NCI-H1105 (cell line): Measurements from ENCODE around the gene MAP4K3.
A peak's percentile ranks its signal among the peaks of the same experiment; 100 is the strongest.
"Not testable (repeated sequence)": the region's sequence is repeated elsewhere in the genome, so short reads cannot be mapped to it uniquely, and the experiment has no call there.

Experiments
- DNase-seq: peaks from one replicate; lab custom pipeline; 2025; lab: John Stamatoyannopoulos, UW

MAP4K3 gene

GRCh38 chr2:39408351-39409136, 28.5 kb downstream of the MAP4K3 start:
- DNase-seq, result no peak

- no peak for DNase-seq
These were observed 29.4 kb downstream of the MAP4K3 start for GRCh38 chr2:39407516-39408296.

DNA sequence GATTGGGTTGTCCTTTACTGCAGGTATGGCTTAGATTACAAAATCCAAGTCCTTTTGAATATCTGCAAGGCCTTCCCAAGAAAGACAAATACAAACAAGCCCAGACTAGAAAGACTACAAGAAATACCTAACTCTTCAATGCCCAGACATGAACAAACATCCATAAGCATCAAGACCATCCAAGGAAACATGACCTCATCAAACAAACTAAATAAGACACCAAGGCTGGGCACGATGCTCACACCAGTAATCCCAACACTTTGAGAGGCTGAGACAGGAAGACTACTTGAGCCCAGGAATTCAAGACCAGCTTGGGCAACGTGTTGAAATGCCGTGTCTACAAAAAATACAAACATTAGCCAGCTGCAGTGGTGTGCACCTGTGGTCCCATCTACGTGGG, 31.7 kb downstream of the MAP4K3 start:
- no peak for DNase-seq

- no peak for DNase-seq
These were observed 33.8 kb downstream of the MAP4K3 start for GRCh38 chr2:39403311-39403710.

DNA sequence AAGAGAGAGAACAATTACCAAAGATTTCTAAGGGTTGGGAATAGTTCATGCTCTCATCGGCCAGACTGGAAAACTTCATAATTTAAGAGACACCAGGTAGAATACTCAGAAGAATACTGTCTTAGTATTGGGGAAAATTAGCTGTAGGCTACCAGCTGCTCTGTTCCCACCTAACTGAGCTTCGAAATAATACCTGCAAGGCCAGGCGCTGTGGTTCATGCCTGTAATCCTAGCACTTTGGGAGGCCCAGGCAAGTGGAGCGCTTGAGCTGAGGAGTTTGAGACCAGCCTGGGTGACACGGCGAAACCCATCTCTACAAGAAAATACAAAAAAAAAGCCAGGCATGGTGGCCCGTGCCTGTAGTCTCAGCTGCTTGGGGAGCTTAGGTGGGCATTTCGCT, 35.8 kb downstream of the MAP4K3 start:
- no peak for DNase-seq

GRCh38 chr2:39399570-39399969, 37.5 kb downstream of the MAP4K3 start:
- no peak for DNase-seq

DNA sequence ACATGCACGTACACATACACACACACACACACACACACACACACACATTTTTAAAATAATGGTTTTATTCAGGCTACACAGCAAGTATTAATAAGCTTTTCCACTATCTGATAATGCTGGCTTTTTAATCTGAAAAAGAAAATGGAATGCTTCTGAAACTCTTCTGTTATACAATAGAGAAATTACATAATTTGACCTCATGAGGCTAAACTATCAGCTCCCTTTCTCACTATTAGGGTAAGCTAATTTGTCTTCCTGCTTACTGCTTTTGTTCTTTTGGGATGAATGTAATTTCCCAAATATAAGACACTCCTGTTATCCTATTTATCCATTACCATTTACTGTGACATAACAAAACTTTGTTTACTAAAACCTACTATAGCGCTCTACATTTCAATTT, 41.8 kb downstream of the MAP4K3 start:
- DNase-seq, result no peak

DNA sequence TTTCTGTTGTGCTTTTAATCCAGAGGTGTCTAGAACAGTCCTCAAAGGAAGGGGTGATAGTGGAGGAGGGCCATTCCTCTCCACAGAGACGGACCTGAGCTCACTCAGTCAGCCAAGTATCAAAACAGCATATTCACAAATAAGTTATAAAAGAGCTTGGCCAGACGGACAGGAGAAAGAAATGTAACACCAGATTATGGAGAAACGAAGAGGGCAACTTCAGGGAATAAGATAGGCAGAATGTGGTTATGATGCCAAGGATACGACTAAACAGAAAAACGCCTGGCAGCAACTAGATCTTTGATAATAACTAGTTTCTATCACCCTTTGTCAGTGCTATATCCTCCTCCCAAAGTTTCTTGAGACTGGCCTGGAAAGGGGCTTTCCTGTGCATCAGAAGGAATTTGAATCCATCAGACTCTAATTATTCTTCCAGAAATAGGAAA, 42.5 kb downstream of the MAP4K3 start:
- DNase-seq, result no peak

DNA sequence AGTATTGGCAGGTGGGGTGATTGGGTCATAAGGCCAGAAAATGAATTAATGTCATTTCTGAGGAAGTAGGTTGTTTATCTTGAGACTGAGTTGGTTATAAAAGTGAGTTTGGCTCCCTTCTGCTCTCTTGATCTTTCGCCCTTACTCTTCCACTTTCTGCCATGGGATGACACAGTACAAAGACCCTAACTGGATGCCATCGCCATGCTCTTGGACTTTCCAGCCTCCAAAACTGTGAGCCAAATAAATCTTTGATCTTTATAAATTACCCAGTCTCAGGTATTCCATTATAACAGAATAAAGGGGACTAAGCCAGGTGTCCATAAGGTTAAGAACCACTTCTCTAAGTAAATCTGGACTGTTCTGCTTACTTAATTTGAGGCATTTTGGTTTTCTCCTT, 44.4 kb downstream of the MAP4K3 start:
- DNase-seq, result no peak

- no peak for DNase-seq
These were observed 46.9 kb downstream of the MAP4K3 start for GRCh38 chr2:39390216-39390615.

GRCh38 chr2:39386064-39386463, 51.0 kb downstream of the MAP4K3 start:
- DNase-seq, result no peak

DNA sequence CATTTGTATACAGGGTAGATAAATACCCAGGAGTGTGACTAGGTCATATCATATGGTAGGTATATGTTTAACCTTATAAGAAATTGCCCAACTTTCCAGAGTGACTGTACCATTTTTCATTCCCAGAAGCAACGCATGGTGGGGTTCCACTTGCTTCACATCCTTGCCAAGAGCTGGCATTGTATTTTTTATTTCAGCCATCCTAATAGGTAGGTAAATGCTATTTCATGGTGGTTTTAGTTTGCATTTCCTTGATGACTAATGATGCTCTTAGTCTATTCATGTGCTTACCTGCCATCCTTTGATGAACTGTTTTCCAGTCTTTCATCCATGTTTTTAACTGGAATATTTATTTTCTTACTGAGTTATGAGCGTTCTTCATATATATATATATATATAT, 51.9 kb downstream of the MAP4K3 start:
- DNase-seq, result no peak

DNA sequence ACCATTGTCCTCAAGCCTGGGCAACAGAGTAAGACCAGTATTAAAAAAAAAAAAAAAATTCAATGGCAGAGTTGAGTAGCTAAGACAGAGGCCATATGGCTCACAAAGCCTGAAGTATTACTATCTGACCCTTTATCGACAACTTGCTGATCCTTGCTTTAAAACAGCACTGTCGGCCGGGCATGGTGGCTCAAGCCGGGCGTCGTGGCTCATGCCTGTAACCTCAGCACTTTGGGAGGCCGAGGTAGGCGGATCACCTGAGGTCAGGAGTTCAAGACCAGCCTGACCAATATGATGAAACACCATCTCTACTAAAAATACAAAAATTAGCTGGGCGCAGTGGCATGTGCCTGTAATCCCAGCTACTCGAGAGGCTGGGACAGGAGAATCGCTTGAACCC, 53.0 kb downstream of the MAP4K3 start:
- DNase-seq, result not testable (repeated sequence)

- no peak for DNase-seq
These were observed 53.9 kb downstream of the MAP4K3 start for GRCh38 chr2:39383146-39383545.

DNA sequence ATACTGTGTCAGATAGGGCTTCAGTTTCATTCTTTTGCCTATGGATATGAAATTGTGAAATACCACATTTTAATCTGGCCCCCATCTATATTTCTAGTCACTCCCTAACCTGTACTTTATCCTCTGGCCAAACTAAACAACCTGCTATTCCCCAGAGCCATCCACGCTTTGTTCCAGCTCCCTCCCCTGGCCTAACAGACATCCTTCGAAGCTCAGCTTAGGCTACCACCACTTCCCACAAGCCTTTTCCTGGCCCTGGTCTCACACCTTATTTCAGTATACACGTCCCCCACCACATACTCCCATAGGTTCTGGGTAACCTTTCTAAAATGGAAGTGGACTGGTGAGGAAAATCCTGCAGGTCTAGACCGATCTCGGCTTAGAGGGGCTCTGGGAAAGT, 55.4 kb downstream of the MAP4K3 start:
- DNase-seq, result no peak

GRCh38 chr2:39380525-39381150, 56.4 kb downstream of the MAP4K3 start:
- DNase-seq, result no peak

DNA sequence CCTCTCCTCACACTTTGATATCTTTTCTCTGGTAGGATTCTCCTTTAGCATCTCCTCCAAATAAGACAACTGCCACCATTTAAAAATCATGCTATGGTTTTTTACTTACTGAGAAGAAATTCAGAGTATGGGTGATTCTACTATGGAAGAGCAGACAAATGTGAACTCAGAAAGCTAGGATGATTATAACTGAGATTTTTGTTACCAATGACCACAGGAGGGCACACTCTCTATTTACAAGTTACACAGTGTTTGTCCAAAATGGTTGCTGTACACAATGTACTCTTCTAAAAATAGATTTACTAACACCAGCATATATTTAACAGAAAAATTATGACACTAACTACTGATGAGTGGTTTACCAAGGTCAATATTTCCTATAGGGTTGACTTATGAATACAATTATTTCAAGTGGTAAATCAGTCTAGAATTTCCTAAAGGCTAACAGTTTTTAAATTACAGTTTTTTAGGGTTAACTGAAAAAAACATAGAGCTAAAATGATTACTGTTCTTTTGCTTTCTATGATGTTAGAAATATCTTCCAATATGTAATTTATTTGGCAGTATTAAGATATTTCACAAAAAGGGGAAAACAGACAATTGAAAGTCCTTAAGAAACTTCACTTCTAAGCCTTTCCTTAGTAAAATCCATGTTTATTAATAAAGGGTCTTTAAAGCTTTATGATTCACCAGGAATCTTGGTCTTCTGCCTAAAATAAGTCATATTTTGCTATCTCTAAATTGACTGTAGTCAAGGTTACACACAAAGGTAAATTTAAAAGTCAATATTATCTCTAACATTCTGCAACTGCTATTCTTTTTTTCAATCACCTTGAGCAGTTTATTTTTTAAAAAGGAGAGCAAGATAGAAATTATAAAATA, 57.2 kb downstream of the MAP4K3 start:
- peak; percentile 2 for DNase-seq

DNA sequence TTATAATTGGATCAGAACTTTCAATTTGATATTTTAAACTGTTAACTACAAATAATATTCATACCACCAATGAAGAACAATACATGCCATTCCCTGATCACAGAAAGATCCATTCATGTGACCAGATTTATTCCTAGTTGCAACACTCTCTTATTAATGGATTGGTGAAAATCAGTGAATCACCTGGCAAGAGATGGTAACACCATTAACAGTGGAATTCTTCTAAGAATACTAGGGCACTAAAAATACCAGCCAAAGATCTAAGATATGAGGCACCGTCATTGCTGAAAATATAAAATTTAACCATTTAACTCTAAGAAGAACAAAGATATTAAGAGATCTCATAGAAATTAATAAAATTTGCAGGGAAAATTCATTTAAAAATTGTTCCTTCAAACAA, 58.1 kb downstream of the MAP4K3 start:
- DNase-seq, result no peak

DNA sequence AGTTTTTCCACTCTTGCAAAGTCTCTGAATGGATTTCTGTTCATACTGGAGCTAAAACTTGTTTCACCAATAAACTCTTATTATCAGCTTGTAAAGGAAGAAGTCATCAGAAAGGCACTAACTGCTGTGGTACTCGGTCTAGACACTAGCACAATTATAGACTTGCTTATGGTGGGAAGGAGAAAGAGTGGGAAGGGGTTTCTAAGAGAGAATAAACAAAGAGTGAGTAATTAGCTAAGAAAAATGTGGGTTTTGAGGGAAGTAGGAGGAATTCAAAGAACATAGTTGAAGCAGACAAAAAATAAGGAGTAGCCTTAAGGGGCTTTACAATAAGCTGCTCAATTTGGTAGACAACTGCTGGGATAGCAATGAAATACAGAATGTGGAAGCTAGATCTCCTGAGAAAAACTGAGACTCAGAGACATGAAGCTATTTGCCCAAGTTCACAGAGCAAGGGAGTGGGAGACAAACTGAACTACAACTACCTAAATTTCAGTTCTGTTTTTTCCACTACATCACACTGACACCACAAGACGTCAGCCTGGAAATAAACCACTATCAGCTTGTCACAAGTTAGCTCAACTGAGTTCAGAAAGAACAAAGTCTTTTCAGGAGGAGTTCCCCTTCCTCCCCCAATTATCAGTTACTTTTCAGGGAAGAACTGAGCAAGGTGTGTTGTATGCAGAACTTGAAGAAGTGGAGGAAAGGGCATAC, 59.7 kb downstream of the MAP4K3 start:
- no peak for DNase-seq

DNA sequence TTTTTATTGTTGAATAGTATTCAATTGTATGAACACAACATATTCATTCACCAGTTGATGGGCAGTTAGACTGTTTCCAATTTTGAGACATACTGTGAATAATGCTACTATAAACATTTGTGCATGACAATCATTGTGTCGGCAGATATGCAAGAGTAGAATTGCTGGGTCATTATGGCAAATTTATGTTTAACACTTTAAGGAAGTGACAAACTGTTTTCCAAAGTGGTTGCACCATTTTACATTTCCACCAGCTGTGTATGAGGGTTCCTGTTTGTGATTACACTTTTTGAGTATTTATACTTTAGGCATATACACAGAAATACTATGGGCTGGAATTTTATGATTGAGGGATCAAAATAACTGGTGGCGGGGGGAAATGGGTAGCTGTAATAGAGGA, 61.2 kb downstream of the MAP4K3 start:
- DNase-seq, result no peak

DNA sequence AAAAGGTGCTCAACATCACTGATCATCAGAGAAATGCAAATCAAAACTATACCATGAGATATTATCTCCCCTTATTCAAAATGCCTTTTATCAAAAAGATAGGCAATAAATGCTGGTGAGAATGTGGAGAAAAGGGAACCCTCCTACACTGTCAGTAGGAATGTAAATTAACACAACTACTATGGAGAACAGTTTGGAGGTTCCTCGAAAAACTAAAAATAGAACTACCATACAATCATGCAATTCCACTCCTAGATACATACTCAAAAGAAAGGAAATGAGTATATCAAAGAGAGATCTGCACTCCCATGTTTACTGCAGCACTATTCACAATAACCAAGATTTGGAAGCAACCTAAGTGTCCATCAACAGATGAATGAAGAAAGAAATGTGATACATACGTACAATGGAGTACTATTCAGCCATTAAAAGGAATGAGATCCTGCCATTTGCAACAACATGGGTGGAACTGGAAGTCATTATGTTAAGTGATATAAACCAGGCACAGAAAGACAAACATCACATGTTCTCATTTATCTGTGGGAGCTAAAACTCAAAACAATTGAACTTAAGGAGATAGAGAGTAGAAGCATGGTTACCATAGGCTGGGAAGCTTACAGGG, 63.8 kb downstream of the MAP4K3 start:
- no peak for DNase-seq
